Body of pancreas (tissue), 4 donors: ENCODE results near the gene LRRC63. TPM values are rescaled to one million over a fixed set of nuclear protein-coding genes. Genes with fewer than 3 reads are reported as not detected.

Experiments
- ATAC-seq: fragments of 150-250 bp; one replicate; pipeline ENCODE4 v1.9.1; 2016
- DNase-seq, 4 donors: peaks; one replicate each; pipeline ENCODE4 v3.0.0-alpha.2; 2019
- H3K27ac ChIP-seq, 4 donors: fragments of 200-600 bp; sonication (generic); 1 replicate in 3 of 4; 2 replicates in 1 of 4; pipeline versions ENCODE4 v1.5.1 to v1.6.1; 2016 to 2019; ENCODE audit warnings: mild to moderate bottlenecking in 1 of 4, mixed read lengths in 1 of 4, moderate library complexity in 1 of 4
- H3K27me3 ChIP-seq, 2 donors: fragments of 200-600 bp; sonication (generic); one replicate each; pipeline ENCODE4 v1.6.0; 2016; ENCODE audit warnings: mild to moderate bottlenecking in 1 of 2
- H3K36me3 ChIP-seq, 2 donors: fragments of 200-600 bp; sonication (generic); replicated peaks in 1 of 2; 2 replicates each; pipeline ENCODE4 v1.5.1; 2016; ENCODE audit warnings: low read depth in 2 of 2; ENCODE audit not compliant: insufficient read depth in 1 of 2
- H3K4me1 ChIP-seq: fragments of 200-600 bp; sonication (generic); one replicate; pipeline ENCODE4 v1.6.0; 2016
- H3K4me3 ChIP-seq, 2 donors: fragments of 200-600 bp; sonication (generic); 1 replicate in 1 of 2; 2 replicates in 1 of 2; pipeline ENCODE4 v1.5.1; 2016 to 2019
- H3K9me3 ChIP-seq, 3 donors: fragments of 200-600 bp; sonication (generic); 1 replicate in 2 of 3; 2 replicates in 1 of 3; pipeline ENCODE4 v1.5.1; 2016
- CTCF ChIP-seq, 7 experiments: fragments of 450-650 bp in 4 of 7; fragments of 200-600 bp in 3 of 7; sonication (generic) in 3 of 7; IDR thresholded peaks; one replicate each; pipeline ENCODE4 v1.5.1; 2016 to 2019; ENCODE audit warnings: antibody characterized with exemption in 7 of 7
- POLR2A ChIP-seq, 3 donors: fragments of 450-650 bp; IDR thresholded peaks; one replicate each; pipeline ENCODE4 v1.6.1; 2016; ENCODE audit warnings: antibody characterized with exemption in 3 of 3, mild to moderate bottlenecking in 2 of 3
- WGBS, 2 donors: methylation state at CpG; one replicate each; pipeline ENCODE4 v1.1.5; 2017; 5-methylcytosine and 5-hydroxymethylcytosine counted together
- intact Hi-C: fragments of 100-400 bp; cut with DNase I; formaldehyde crosslinking; loops from one replicate; pipeline ENCODE4 v1.15.1; 2023
- total RNA-seq, 2 donors: library from RNA; depleted of rRNA; stranded (reverse); fragments of >200 nt; gene quantifications; one replicate each; pipeline ENCODE4 v1.1.0, GENCODE V29; 2016

LRRC63 gene
- total RNA-seq, 2 donors from 2014 or later, result not detected

GRCh38 chr13:46310066-46310465 is 98.3 kb downstream of the LRRC63 start:
- TF ChIP-seq CTCF (IDR thresholded peaks at IDR 0.05), result no peak
- no peak for TF ChIP-seq POLR2A (IDR thresholded peaks at IDR 0.05)
- ATAC-seq (no peak), DNase-seq (no peak)
- H3K4me1 ChIP-seq, result no peaks in the 10 kb centered on the region
- intact Hi-C loops, result no loop called here
- H3K36me3 ChIP-seq, result no peaks in the 10 kb centered on the region
- H3K27me3 ChIP-seq, result no peaks in the 10 kb centered on the region
- no peak overlapping the region for H3K27ac ChIP-seq
- H3K4me3 ChIP-seq, result no peak overlapping the region
- 53 to 64% methylated on average over 1 of the region's 1 CpG for WGBS, 2 donors
- no peaks in the 10 kb centered on the region for H3K9me3 ChIP-seq

GRCh38 chr13:46311217-46311616 is 99.5 kb downstream of the LRRC63 start:
- DNase-seq (no peak), ATAC-seq (no peak)
- Histone ChIP-seq H3K9me3 (no peaks in the 10 kb centered on the region), H3K4me1 (no peaks in the 10 kb centered on the region), H3K27ac (no peak overlapping the region), H3K36me3 (no peaks in the 10 kb centered on the region), H3K4me3 (no peak overlapping the region), H3K27me3 (no peaks in the 10 kb centered on the region)
- WGBS, 2 donors, result 74% methylated on average over 2 of the region's 2 CpGs
- intact Hi-C loops, result no loop called here
- TF ChIP-seq CTCF (IDR thresholded peaks at IDR 0.05), result no peak
- TF ChIP-seq POLR2A (IDR thresholded peaks at IDR 0.05), result no peak

GRCh38 chr13:46313024-46313423 is 101.3 kb downstream of the LRRC63 start:
- 67 to 74% methylated on average over 1 of the region's 1 CpG for WGBS, 2 donors

GRCh38 chr13:46313432-46314257 is 101.9 kb downstream of the LRRC63 start:
- Histone ChIP-seq H3K27me3 (no peaks in the 10 kb centered on the region), H3K36me3 (no peaks in the 10 kb centered on the region), H3K4me3 (no peak overlapping the region), H3K9me3 (no peaks in the 10 kb centered on the region), H3K4me1 (no peaks in the 10 kb centered on the region), H3K27ac (no peak overlapping the region)
- WGBS, 2 donors, result 77 to 87% methylated on average over 6 of the region's 6 CpGs
- DNase-seq, result no peak
- TF ChIP-seq CTCF (IDR thresholded peaks at IDR 0.05) (no peak), POLR2A (IDR thresholded peaks at IDR 0.05) (no peak)
- intact Hi-C loops, result no loop called here
- no peak for ATAC-seq

More at GRCh38 chr13:46313024-46313423, 101.3 kb downstream of the LRRC63 start:
- H3K4me1 ChIP-seq, result no peaks in the 10 kb centered on the region
- H3K27ac ChIP-seq, result no peak overlapping the region
- no peaks in the 10 kb centered on the region for H3K9me3 ChIP-seq
- H3K36me3 ChIP-seq, result no peaks in the 10 kb centered on the region
- DNase-seq (no peak), ATAC-seq (no peak)
- TF ChIP-seq CTCF (IDR thresholded peaks at IDR 0.05), result no peak
- no peak for TF ChIP-seq POLR2A (IDR thresholded peaks at IDR 0.05)
- no peaks in the 10 kb centered on the region for H3K27me3 ChIP-seq
- intact Hi-C loops, result no loop called here
- no peak overlapping the region for H3K4me3 ChIP-seq

GRCh38 chr13:46314587-46314986 is 102.9 kb downstream of the LRRC63 start:
- Histone ChIP-seq H3K4me1 (no peaks in the 10 kb centered on the region), H3K27ac (no peak overlapping the region), H3K4me3 (no peak overlapping the region), H3K36me3 (no peaks in the 10 kb centered on the region), H3K27me3 (no peaks in the 10 kb centered on the region), H3K9me3 (no peaks in the 10 kb centered on the region)
- WGBS, 2 donors, result 94 to 97% methylated on average over 1 of the region's 1 CpG
- DNase-seq (no peak), ATAC-seq (no peak)
- TF ChIP-seq POLR2A (IDR thresholded peaks at IDR 0.05) (no peak), CTCF (IDR thresholded peaks at IDR 0.05) (no peak)
- intact Hi-C loops, result no loop called here
